CD4-positive, alpha-beta T cell treated with Interferon alpha-2 for 1 hour (primary cell): Measurements from ENCODE around the gene CYP4F12.
"Not testable (repeated sequence)": the region's sequence is repeated elsewhere in the genome, so short reads cannot be mapped to it uniquely, and the experiment has no call there.

Source experiments
- DNase-seq, 2 donors: peaks; one replicate each; pipeline ENCODE4 v3.0.0-alpha.2; 2020 to 2022

Gene CYP4F12

GRCh38 chr19:15672580-15673175 lies at the start of gene CYP4F12:
Gene CYP4F12 (plus strand): TSS chr19:15673087. CDS start chr19:15673530, 443 bp downstream.
- peak in 1 of 2 donors; percentile 40 for DNase-seq

GRCh38 chr19:15623711-15624318 lies 49.1 kb upstream of the CYP4F12 start:
- DNase-seq = no peak

- no peak for DNase-seq
Observed at GRCh38 chr19:15628236-15629002, 44.5 kb upstream of the CYP4F12 start.

GRCh38 chr19:15629003-15629880 lies 43.6 kb upstream of the CYP4F12 start:
- DNase-seq = peak; percentile 77 to 86

- peak in 1 of 2 donors; percentile 28 for DNase-seq
Observed at GRCh38 chr19:15631817-15632216, 41.1 kb upstream of the CYP4F12 start.

GRCh38 chr19:15633082-15633835 lies 39.6 kb upstream of the CYP4F12 start:
- DNase-seq = no peak

GRCh38 chr19:15634105-15634504 lies 38.8 kb upstream of the CYP4F12 start:
- no peak for DNase-seq

GRCh38 chr19:15635016-15635805 lies 37.7 kb upstream of the CYP4F12 start:
- no peak for DNase-seq

GRCh38 chr19:15636026-15636425 lies 36.9 kb upstream of the CYP4F12 start:
- DNase-seq = no peak

GRCh38 chr19:15639596-15639995 lies 33.3 kb upstream of the CYP4F12 start:
- DNase-seq = no peak

- peak in 1 of 2 donors; percentile 13 for DNase-seq
Observed at GRCh38 chr19:15640294-15640903, 32.5 kb upstream of the CYP4F12 start, which contains the start of gene CYP4F3. Gene CYP4F3 (plus strand): TSS chr19:15640897. CDS start chr19:15641416, 519 bp downstream.

- no peak for DNase-seq
Observed at GRCh38 chr19:15640904-15641597, 31.8 kb upstream of the CYP4F12 start.

GRCh38 chr19:15641901-15642491 lies 30.9 kb upstream of the CYP4F12 start:
- peak in 1 of 2 donors; percentile 15 for DNase-seq

GRCh38 chr19:15642807-15643206 lies 30.1 kb upstream of the CYP4F12 start:
- no peak for DNase-seq

- no peak for DNase-seq
Observed at GRCh38 chr19:15643387-15643786, 29.5 kb upstream of the CYP4F12 start.

GRCh38 chr19:15644066-15644741 lies 28.7 kb upstream of the CYP4F12 start:
- DNase-seq = no peak

GRCh38 chr19:15644816-15645215 lies 28.1 kb upstream of the CYP4F12 start:
- DNase-seq = no peak

GRCh38 chr19:15649526-15649925 lies 23.4 kb upstream of the CYP4F12 start:
- no peak for DNase-seq

- DNase-seq = not testable (repeated sequence)
Observed at GRCh38 chr19:15650123-15650522, 22.8 kb upstream of the CYP4F12 start.
